PC-9 (cell line): ENCODE data around the gene NELFB. TPM values are rescaled to one million over a fixed set of nuclear protein-coding genes. Genes with fewer than 3 reads are reported as not detected.

ENCODE experiments used
- BruUV-seq: library from RNA; stranded (reverse); fragments of 400-500 nt; replicated peaks from 2 replicates; lab custom pipeline; 2021; lab: Mats Ljungman, UMichigan
- CTCF ChIA-PET: fragments of 300-600 bp; sonication (Branson Sonifier 250); formaldehyde crosslinking; loops from one replicate; lab custom pipeline; 2022; ENCODE audit warnings: antibody characterized with exemption; lab: Charles Lee
- POLR2A ChIA-PET: fragments of 300-600 bp; sonication (Branson Sonifier 250); formaldehyde crosslinking; loops from one replicate; lab custom pipeline; 2022; ENCODE audit warnings: antibody characterized with exemption; ENCODE audit not compliant: unreplicated experiment; lab: Charles Lee
- DNase-seq, 2 experiments: peaks; one replicate each; pipeline versions ENCODE4 v3.0.0 to v3.0.0-alpha.2; 2015 to 2022; ENCODE audit warnings: mixed read lengths in 1 of 2
- H2AFZ ChIP-seq: fragments of 200-600 bp; sonication (generic); 2 replicates; pipeline ENCODE4 v1.8.1; 2017; ENCODE audit warnings: antibody characterized with exemption
- H3F3A ChIP-seq: fragments of 200-600 bp; sonication (generic); 2 replicates; pipeline ENCODE4 v1.8.1; 2017; ENCODE audit warnings: antibody characterized with exemption, mild to moderate bottlenecking, low read depth; ENCODE audit not compliant: insufficient read depth
- H3K27ac ChIP-seq: fragments of 200-600 bp; sonication (generic); 2 replicates; pipeline ENCODE4 v1.6.1; 2016; ENCODE audit warnings: mixed run types
- H3K27me3 ChIP-seq: fragments of 200-600 bp; sonication (generic); 2 replicates; pipeline ENCODE4 v1.6.1; 2016; ENCODE audit warnings: low read depth, mixed run types; ENCODE audit not compliant: insufficient read depth
- H3K36me3 ChIP-seq: fragments of 200-600 bp; sonication (generic); 2 replicates; pipeline ENCODE4 v1.6.1; 2016; ENCODE audit warnings: low read depth, mixed run types
- H3K4me1 ChIP-seq: fragments of 200-600 bp; sonication (generic); replicated peaks from 2 replicates; pipeline ENCODE4 v1.6.1; 2016; ENCODE audit warnings: mixed run types; ENCODE audit not compliant: insufficient read depth
- H3K4me2 ChIP-seq: fragments of 200-600 bp; sonication (generic); 2 replicates; pipeline ENCODE4 v1.6.1; 2017; ENCODE audit warnings: mixed run types
- H3K4me3 ChIP-seq: fragments of 200-600 bp; sonication (generic); 2 replicates; pipeline ENCODE4 v1.6.1; 2016; ENCODE audit warnings: mixed run types
- H3K79me2 ChIP-seq: fragments of 200-600 bp; sonication (generic); 2 replicates; pipeline ENCODE4 v1.6.1; 2017; ENCODE audit warnings: low read depth, mixed run types
- H3K9me2 ChIP-seq: fragments of 200-600 bp; sonication (generic); 2 replicates; pipeline ENCODE4 v1.8.1; 2017; ENCODE audit warnings: mild to moderate bottlenecking; ENCODE audit not compliant: insufficient read depth
- H3K9me3 ChIP-seq: fragments of 200-600 bp; sonication (generic); 2 replicates; pipeline ENCODE4 v1.8.1; 2016; ENCODE audit warnings: low read depth; ENCODE audit not compliant: insufficient read depth
- H4K20me1 ChIP-seq: fragments of 200-600 bp; sonication (generic); 2 replicates; pipeline ENCODE4 v1.8.1; 2017; ENCODE audit not compliant: insufficient read depth
- CTCF ChIP-seq: fragments of 200-600 bp; sonication (generic); conservative IDR thresholded peaks from 2 replicates; pipeline ENCODE4 v1.6.1; 2017; ENCODE audit warnings: mixed run types, antibody characterized with exemption, mild to moderate bottlenecking, moderate library complexity
- EZH2 ChIP-seq: fragments of 200-600 bp; sonication (generic); IDR thresholded peaks from 2 replicates; pipeline ENCODE4 v1.8.0; 2017; ENCODE audit warnings: antibody characterized with exemption, low read depth
- intact Hi-C: fragments of 100-400 bp; cut with micrococcal nuclease; formaldehyde crosslinking; loops from one replicate; pipeline ENCODE4 v1.10.0; 2022; ENCODE audit not compliant: unreplicated experiment
- total RNA-seq: library from RNA; stranded (reverse); gene quantifications from 2 replicates; pipeline ENCODE4 v1.2.3, GENCODE V29; 2021

NELFB gene
- total RNA-seq, 1 experiment from 2014 or later: 94.2 TPM

- ChIA-PET CTCF (no interaction called here), POLR2A (interaction anchor here (0.6 kb wide), 1 partner anchor 431 kb away, joined by 4 read pairs; no protein-coding TSS in a partner anchor)
- H3F3A ChIP-seq: peaks cover 23% of the 10 kb centered on the region
- H3K27ac ChIP-seq: no peak overlapping the region
- no peak overlapping the region for H3K4me3 ChIP-seq
- H3K36me3 ChIP-seq: no peaks in the 10 kb centered on the region
- DNase-seq: no peak
- no peaks in the 10 kb centered on the region for H3K9me2 ChIP-seq
- TF ChIP-seq EZH2 (no peak), CTCF (no peak)
- H3K27me3 ChIP-seq: no peaks in the 10 kb centered on the region
- H2AFZ ChIP-seq: no peak overlapping the region
- H3K4me2 ChIP-seq: no peak overlapping the region
- no peaks in the 10 kb centered on the region; the same call in 1 of the 2 replicates for H4K20me1 ChIP-seq
- no peaks in the 10 kb centered on the region for H3K79me2 ChIP-seq
- peaks cover 26% of the 10 kb centered on the region for H3K4me1 ChIP-seq
- intact Hi-C loops: no loop called here
- no peaks in the 10 kb centered on the region for H3K9me3 ChIP-seq
- no TSS peak for BruUV-seq
Observed at GRCh38 chr9:137215196-137215986, 39.7 kb upstream of the NELFB start.

GRCh38 chr9:137216188-137216965 lies 38.8 kb upstream of the NELFB start:
- Histone ChIP-seq H3K79me2 (no peaks in the 10 kb centered on the region), H4K20me1 (no peaks in the 10 kb centered on the region; the same call in 1 of the 2 replicates), H3K4me2 (peak overlapping the region; percentile 72), H3K9me2 (no peaks in the 10 kb centered on the region), H3K27ac (no peak overlapping the region), H3K27me3 (no peaks in the 10 kb centered on the region), H3K4me1 (peaks cover 26% of the 10 kb centered on the region), H3K4me3 (no peak overlapping the region), H3K36me3 (no peaks in the 10 kb centered on the region), H2AFZ (no peak overlapping the region), H3F3A (peaks cover 28% of the 10 kb centered on the region), H3K9me3 (no peaks in the 10 kb centered on the region)
- POLR2A ChIA-PET: interaction anchor here (0.6 kb wide), 4 partner anchors 15 to 432 kb away, joined by 3 to 5 read pairs (median 4); no protein-coding TSS in a partner anchor
- TF ChIP-seq CTCF (no peak), EZH2 (no peak)
- intact Hi-C loops: loop anchor here (2.0 kb wide), 1 partner anchor 16 kb away; the partner anchor contains the start of gene TPRN
- CTCF ChIA-PET: interaction anchor here (0.6 to 1.0 kb wide), 3 partner anchors 20 to 94 kb away, joined by 3 read pairs; no protein-coding TSS in a partner anchor
- no peak for DNase-seq
- no TSS peak for BruUV-seq
